ENCODE measurements around the gene EPG5. TPM values are rescaled to one million over a fixed set of nuclear protein-coding genes. Genes with fewer than 3 reads are reported as not detected.

Gene EPG5
- polyA plus RNA-seq, 2 of the 4 experiments (the other 2 are of a cell fraction): 3.8 to 10.7 TPM

GRCh38 chr18:45860492-45860891, 106.6 kb downstream of the EPG5 start (continued):
- TF ChIP-seq REST (IDR thresholded peaks at IDR 0.05): no peak

- Histone ChIP-seq H3K27ac (no peak overlapping the region), H3K9me3 (no peaks in the 10 kb centered on the region), H3K4me2 (no peak overlapping the region), H3K4me1 (no peaks in the 10 kb centered on the region), H3K4me3 (no peak overlapping the region)
- FAIRE-seq: no peak
- ChIA-PET CTCF (interaction anchor here (3.0 kb wide), 1 partner anchor 21 kb away, joined by 13 read pairs; no protein-coding TSS in a partner anchor), POLR2A (no interaction called here)
- 96% methylated on average over 3 of the region's 3 CpGs for WGBS (ENCODE audit: missing lambda C conversion rate)
- no peak for TF ChIP-seq FOSL2 (IDR thresholded peaks at IDR 0.05)
- no peak for TF ChIP-seq FOSL2 (CRISPR knock-in tag; IDR thresholded peaks at IDR 0.05)
- no peak for TF ChIP-seq KDM1A (IDR thresholded peaks at IDR 0.05; ENCODE audit: low read depth)
- peak; percentile 65 for TF ChIP-seq MAFK (IDR thresholded peaks at IDR 0.05; ENCODE audit: partially characterized antibody)
- no peak for TF ChIP-seq HOXB13 (CRISPR knock-in tag; IDR thresholded peaks at IDR 0.05; ENCODE audit: low read depth)
- TF ChIP-seq BHLHE40 (IDR thresholded peaks at IDR 0.05; ENCODE audit: low read depth, low read length): no peak
- ATAC-seq: no peak
- DNase-seq (ENCODE audit: low read depth in 1 of 2, low spot score in 1 of 2): no peak
Measured at GRCh38 chr18:45859334-45859733, 107.8 kb downstream of the EPG5 start.

GRCh38 chr18:45856531-45856930, 110.6 kb downstream of the EPG5 start:
- ATAC-seq (no peak), FAIRE-seq (no peak), DNase-seq (ENCODE audit: low read depth in 1 of 2, low spot score in 1 of 2) (no peak)
- Histone ChIP-seq H3K27ac (no peak overlapping the region), H3K4me2 (no peak overlapping the region), H3K4me3 (no peak overlapping the region), H3K9me3 (no peaks in the 10 kb centered on the region), H3K4me1 (no peaks in the 10 kb centered on the region)
- ChIA-PET CTCF (interaction anchor here (2.3 to 3.0 kb wide), 2 partner anchors 17 to 24 kb away, joined by 8 to 13 read pairs; no protein-coding TSS in a partner anchor), POLR2A (no interaction called here)
- TF ChIP-seq MAFK (IDR thresholded peaks at IDR 0.05; ENCODE audit: partially characterized antibody) (peak; percentile 93), PHF8 (IDR thresholded peaks at IDR 0.05; ENCODE audit: borderline replicate concordance, low read depth) (no peak), SREBF2 (IDR thresholded peaks at IDR 0.05) (no peak), HMGXB4 (CRISPR knock-in tag; IDR thresholded peaks at IDR 0.05; ENCODE audit: borderline replicate concordance) (no peak)
- WGBS (ENCODE audit: missing lambda C conversion rate): 96% methylated on average over 4 of the region's 4 CpGs

- TF ChIP-seq ZC3H11A (IDR thresholded peaks at IDR 0.05): no peak
- no peak for TF ChIP-seq GATA3 (IDR thresholded peaks at IDR 0.05; ENCODE audit: borderline replicate concordance)
- TF ChIP-seq HOXA7 (CRISPR knock-in tag; IDR thresholded peaks at IDR 0.05): no peak
- no peak overlapping the region for H3K4me2 ChIP-seq
- 94% methylated on average over 2 of the region's 2 CpGs for WGBS (ENCODE audit: missing lambda C conversion rate)
- no peak for ATAC-seq
- no peak for FAIRE-seq
- no peaks in the 10 kb centered on the region for H3K9me3 ChIP-seq
- no peak for DNase-seq (ENCODE audit: low read depth in 1 of 2, low spot score in 1 of 2)
- H3K4me1 ChIP-seq: no peaks in the 10 kb centered on the region
- H3K4me3 ChIP-seq: no peak overlapping the region
- H3K27ac ChIP-seq: no peak overlapping the region
- CTCF ChIA-PET: interaction anchor here (1.2 to 1.5 kb wide), 3 partner anchors 13 to 131 kb away, joined by 3 to 4 read pairs (median 4); no protein-coding TSS in a partner anchor
- POLR2A ChIA-PET: no interaction called here
Measured at GRCh38 chr18:45854036-45854586, 113.0 kb downstream of the EPG5 start.

Measured in A549 (cell line).